SK-N-SH (cell line): ENCODE measurements around the gene TEX35.

Experiments used
- GATA2 ChIP-seq: sonication (generic); formaldehyde crosslinking; IDR thresholded peaks from 2 replicates; pipeline ENCODE4 v1.5.0; 2020; ENCODE audit warnings: mild to moderate bottlenecking, missing genetic modification reagents
- NFIC ChIP-seq: IDR thresholded peaks from 2 replicates; pipeline ENCODE4 v1.4.0; 2012; ENCODE audit warnings: borderline replicate concordance
- POLR2AphosphoS5 ChIP-seq: IDR thresholded peaks from 2 replicates; pipeline ENCODE4 v1.6.1; 2012; ENCODE audit warnings: low read depth, low read length
- RCOR1 ChIP-seq: fragments of 150-350 bp; IDR thresholded peaks from 2 replicates; pipeline ENCODE4 v1.6.1; 2017; ENCODE audit warnings: antibody characterized with exemption, low read length
- RXRA ChIP-seq: IDR thresholded peaks from 2 replicates; pipeline ENCODE4 v1.4.0; 2012; ENCODE audit warnings: low read depth, mild to moderate bottlenecking, borderline replicate concordance
- YY1 ChIP-seq: IDR thresholded peaks from 2 replicates; pipeline ENCODE4 v1.4.0; 2012; ENCODE audit warnings: low read depth, mild to moderate bottlenecking
- TF ChIP-seq, protein P1 (sequence below): fragments of 200-600 bp; sonication (generic); IDR thresholded peaks from 2 replicates; pipeline ENCODE4 v1.6.1; 2017; ENCODE audit warnings: antibody characterized with exemption, mild to moderate bottlenecking, moderate library complexity
- TF ChIP-seq, protein P2 (sequence below): IDR thresholded peaks from 2 replicates; pipeline ENCODE4; 2012

DNA sequence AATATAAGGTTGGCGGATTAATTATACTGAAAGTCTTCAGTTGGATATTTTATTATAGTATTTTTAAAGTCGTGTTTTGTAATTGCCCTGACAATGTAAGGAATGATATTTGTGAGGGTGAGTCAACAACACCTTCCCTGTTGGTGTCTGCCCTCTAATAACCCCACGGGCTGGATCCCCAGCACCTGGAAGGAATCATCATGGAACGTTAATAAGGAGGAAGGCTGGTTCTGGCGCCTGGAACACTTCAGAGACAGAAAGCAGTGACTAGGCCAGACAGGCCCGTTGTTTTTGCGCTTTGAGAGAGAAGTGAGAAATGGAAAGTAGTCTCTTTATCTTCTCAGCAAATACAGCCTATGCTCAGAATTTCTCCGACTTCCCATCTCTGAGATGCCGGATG is 31.6 kb downstream of the TEX35 start:
- no peak for TF ChIP-seq POLR2AphosphoS5
- TF ChIP-seq, protein P1, sequence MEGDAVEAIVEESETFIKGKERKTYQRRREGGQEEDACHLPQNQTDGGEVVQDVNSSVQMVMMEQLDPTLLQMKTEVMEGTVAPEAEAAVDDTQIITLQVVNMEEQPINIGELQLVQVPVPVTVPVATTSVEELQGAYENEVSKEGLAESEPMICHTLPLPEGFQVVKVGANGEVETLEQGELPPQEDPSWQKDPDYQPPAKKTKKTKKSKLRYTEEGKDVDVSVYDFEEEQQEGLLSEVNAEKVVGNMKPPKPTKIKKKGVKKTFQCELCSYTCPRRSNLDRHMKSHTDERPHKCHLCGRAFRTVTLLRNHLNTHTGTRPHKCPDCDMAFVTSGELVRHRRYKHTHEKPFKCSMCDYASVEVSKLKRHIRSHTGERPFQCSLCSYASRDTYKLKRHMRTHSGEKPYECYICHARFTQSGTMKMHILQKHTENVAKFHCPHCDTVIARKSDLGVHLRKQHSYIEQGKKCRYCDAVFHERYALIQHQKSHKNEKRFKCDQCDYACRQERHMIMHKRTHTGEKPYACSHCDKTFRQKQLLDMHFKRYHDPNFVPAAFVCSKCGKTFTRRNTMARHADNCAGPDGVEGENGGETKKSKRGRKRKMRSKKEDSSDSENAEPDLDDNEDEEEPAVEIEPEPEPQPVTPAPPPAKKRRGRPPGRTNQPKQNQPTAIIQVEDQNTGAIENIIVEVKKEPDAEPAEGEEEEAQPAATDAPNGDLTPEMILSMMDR: no peak
- no peak for TF ChIP-seq YY1
- TF ChIP-seq RCOR1: no peak
- no peak for TF ChIP-seq RXRA
- TF ChIP-seq NFIC: no peak
- TF ChIP-seq, protein P2, sequence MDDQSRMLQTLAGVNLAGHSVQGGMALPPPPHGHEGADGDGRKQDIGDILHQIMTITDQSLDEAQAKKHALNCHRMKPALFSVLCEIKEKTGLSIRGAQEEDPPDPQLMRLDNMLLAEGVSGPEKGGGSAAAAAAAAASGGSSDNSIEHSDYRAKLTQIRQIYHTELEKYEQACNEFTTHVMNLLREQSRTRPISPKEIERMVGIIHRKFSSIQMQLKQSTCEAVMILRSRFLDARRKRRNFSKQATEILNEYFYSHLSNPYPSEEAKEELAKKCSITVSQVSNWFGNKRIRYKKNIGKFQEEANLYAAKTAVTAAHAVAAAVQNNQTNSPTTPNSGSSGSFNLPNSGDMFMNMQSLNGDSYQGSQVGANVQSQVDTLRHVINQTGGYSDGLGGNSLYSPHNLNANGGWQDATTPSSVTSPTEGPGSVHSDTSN: no peak
- no peak for TF ChIP-seq GATA2 (CRISPR knock-in tag)
